Sigmoid colon (tissue), 4 donors: ENCODE results near the gene PACRG.

ENCODE experiments used
- CTCF ChIP-seq, 4 experiments: fragments of 450-650 bp in 3 of 4; fragments of 200-600 bp in 1 of 4; IDR thresholded peaks; one replicate each; pipeline ENCODE4 v1.5.1; 2016 to 2019; ENCODE audit warnings: antibody characterized with exemption in 4 of 4, mild to moderate bottlenecking in 3 of 4, moderate library complexity in 2 of 4
- EP300 ChIP-seq, 4 donors: sonication (generic); formaldehyde crosslinking; IDR thresholded peaks; one replicate each; pipeline ENCODE4 v1.6.1; 2017; ENCODE audit warnings: antibody characterized with exemption in 4 of 4

GRCh38 chr6:162917506-162917905 lies 189.7 kb downstream of the PACRG start:
- TF ChIP-seq EP300 (IDR thresholded peaks at IDR 0.05): no peak
- no peak for TF ChIP-seq CTCF (IDR thresholded peaks at IDR 0.05)
